ENCODE results near the gene TMOD1. TPM values are rescaled to one million over a fixed set of nuclear protein-coding genes. Genes with fewer than 3 reads are reported as not detected.
A peak's percentile ranks its signal among the peaks of the same experiment; 100 is the strongest.
"Not testable (repeated sequence)": the region's sequence is repeated elsewhere in the genome, so short reads cannot be mapped to it uniquely, and the experiment has no call there.

TMOD1 gene
- total RNA-seq (under 1 TPM; 0.86 to 0.94 TPM), total RNA-seq (2.6 to 2.8 reads per million in 2 donors)

DNA sequence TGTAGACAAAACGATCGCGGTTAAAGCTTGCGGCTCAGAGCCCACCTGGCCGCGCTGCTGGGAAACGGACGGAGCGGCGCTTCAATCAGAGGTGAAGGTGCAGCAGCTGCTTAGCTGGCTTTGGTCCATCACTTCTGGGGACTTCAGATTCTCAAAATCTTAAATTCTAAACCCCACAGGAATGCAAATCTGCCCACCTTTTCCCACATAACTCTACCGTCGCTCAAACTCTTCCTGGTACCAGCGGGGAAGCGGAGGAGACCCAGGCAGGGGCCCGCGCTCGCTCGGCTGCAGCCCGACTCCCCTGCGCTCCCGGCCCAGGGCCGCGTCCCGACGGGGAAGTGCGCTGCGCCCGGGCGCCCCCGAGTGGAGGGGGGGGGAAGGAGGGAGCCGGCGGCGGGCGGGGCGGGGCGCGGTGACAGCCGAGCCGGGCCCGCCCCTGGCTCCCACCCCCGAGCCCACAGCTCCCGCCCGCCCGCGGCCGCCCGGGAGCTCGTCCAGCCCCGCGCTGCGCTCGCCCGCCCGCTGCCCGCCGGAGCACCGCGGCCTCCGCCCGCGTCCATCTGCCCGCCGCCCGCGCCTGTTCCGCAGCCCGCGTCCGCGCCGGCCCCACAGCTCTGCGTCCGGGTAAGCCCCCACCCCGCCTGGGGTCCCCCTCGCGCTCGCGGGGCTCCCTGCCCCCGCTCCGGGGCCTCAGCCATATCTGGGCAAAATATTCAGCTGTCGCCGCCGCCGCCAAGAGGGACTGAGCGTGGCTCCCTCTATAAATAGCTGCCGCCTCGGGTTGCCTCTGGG, at the start of gene TMOD1:
Gene TMOD1, plus strand, starts transcription at position 490 of the 795 bp plus-strand sequence. CDS start 22,523 bp downstream, outside the sequence.
- Mint-ChIP-seq H3K27me3 (peaks cover 15% of the 10 kb centered on the region), H3K4me1 (peaks cover 12% of the 10 kb centered on the region), H3K27ac (peak within 1 kb of the TSS; percentile 24), H3K36me3 (ENCODE audit: low read depth) (peaks cover 11% of the 10 kb centered on the region), H3K4me3 (peak within 1 kb of the TSS; percentile 81)
- DNase-seq: peak; percentile 13 to 37 (median 21)
- peak; percentile 77 for ATAC-seq
- H3K9me3 ChIP-seq (ENCODE audit: control insufficient read depth, low read length, poor library complexity, severe bottlenecking): no peaks in the 10 kb centered on the region

DNA sequence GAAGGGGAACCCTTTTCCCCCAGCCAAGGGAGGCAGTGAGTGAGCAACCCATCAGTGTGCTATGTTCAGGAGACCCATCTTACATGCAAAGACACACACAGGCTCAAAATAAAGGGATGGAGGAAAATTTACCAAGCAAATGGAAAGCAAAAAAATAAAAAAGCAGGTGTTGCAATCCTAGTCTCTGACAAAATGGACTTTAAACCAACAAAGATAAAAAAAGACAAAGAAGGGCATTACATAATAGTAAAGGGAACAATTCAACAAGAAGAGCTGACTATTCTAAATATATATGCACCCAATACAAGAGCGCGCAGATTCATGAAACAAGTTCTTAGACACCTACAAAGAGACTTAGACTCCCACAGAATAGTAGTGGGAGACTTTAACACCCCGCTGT, 47.9 kb upstream of the TMOD1 start:
- H3K27ac Mint-ChIP-seq; H3K4me1 Mint-ChIP-seq; DNase-seq; H3K27me3 Mint-ChIP-seq; H3K4me3 Mint-ChIP-seq; ATAC-seq; H3K9me3 ChIP-seq (ENCODE audit: control insufficient read depth, low read length, poor library complexity, severe bottlenecking); H3K36me3 Mint-ChIP-seq (ENCODE audit: low read depth): not testable (repeated sequence)

DNA sequence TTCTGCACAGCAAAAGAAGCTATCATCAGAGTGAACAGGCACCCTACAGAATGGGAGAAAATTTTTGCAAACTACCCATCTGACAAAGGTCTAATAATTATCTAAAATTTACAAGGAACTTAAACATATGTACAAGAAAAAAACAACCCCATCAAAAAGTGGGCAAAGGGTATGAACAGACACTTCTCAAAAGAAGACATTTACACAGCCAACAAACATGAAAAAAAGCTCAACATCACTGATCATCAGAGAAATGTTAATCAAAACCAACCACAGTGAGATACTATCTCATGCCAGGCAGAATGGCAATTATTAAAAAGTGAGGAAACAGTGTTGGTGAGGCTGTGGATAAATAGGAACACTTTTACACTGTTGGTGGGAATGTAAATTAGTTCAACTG, 44.6 kb upstream of the TMOD1 start:
- H3K4me1 Mint-ChIP-seq; H3K36me3 Mint-ChIP-seq (ENCODE audit: low read depth); H3K27ac Mint-ChIP-seq; H3K4me3 Mint-ChIP-seq; H3K9me3 ChIP-seq (ENCODE audit: control insufficient read depth, low read length, poor library complexity, severe bottlenecking); H3K27me3 Mint-ChIP-seq; ATAC-seq; DNase-seq: not testable (repeated sequence)

DNA sequence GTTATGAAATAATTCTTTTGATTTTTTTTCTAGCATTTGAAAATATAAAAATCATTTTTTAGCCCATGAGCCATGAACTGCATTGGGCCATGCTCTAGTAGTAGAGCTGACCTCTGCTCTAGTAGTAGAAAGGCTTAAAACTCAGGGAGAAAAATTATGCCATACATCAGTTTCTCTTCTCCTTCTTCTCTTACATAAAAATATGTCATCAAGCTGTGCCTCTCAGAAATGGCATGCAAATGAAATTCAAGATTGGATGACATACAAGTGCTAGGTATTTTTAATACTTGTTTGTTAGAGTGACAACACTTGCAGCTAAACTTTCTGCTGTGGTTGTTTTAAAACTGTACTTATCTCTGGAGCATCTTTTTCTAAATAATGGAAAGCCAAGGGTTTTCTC, 42.1 kb upstream of the TMOD1 start:
- DNase-seq (no peak), ATAC-seq (no peak)
- Mint-ChIP-seq H3K36me3 (ENCODE audit: low read depth) (peaks cover 5% of the 10 kb centered on the region), H3K4me1 (no peaks in the 10 kb centered on the region), H3K4me3 (no peak overlapping the region), H3K27ac (no peak overlapping the region), H3K27me3 (no peaks in the 10 kb centered on the region)
- H3K9me3 ChIP-seq (ENCODE audit: control insufficient read depth, low read length, poor library complexity, severe bottlenecking): no peaks in the 10 kb centered on the region

DNA sequence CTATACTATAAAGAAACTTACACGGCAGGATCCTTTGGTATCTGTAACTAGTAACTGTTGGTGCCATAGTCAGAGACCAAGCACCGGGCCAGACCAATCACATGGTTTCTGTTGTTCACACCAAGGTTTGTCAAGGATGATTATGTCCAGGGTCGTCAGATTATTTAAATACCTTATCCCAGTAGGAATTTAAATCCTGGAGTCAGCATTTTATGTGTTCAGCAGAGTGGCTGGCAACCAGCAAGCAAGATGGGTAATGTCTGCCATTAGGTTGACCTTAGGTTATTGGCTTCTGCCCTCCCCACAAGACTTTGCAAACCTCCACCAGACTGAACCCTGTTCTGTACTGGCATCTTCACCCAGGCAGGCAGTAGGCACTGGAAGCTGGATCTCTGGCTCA, 39.3 kb upstream of the TMOD1 start:
- Mint-ChIP-seq H3K4me3 (no peak overlapping the region), H3K27me3 (no peaks in the 10 kb centered on the region), H3K27ac (no peak overlapping the region), H3K4me1 (peaks cover 4% of the 10 kb centered on the region), H3K36me3 (ENCODE audit: low read depth) (peaks cover 9% of the 10 kb centered on the region)
- no peaks in the 10 kb centered on the region for H3K9me3 ChIP-seq (ENCODE audit: control insufficient read depth, low read length, poor library complexity, severe bottlenecking)
- no peak for ATAC-seq
- DNase-seq: no peak

DNA sequence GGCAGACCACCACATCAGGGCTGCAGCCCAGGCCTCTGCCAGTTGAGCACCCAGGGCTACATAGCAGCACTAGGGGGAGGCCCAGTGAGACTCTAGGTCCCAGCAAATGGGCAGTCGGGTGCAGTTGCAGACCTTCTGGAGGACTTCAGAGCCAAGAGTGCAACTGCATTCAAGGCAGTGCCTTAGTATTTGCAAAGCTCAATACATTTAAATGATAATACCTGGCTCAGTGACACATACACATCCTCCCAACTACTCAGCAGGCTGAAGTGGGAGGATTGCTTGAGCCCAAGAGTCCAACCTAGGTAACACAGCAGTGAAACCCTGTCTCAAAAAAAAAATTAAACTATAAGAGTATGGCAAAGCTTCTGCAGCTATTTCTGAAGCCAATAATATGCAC, 38.6 kb upstream of the TMOD1 start:
- Mint-ChIP-seq H3K4me1 (peaks cover 8% of the 10 kb centered on the region), H3K27me3 (no peaks in the 10 kb centered on the region), H3K27ac (no peak overlapping the region), H3K36me3 (ENCODE audit: low read depth) (peaks cover 15% of the 10 kb centered on the region), H3K4me3 (no peak overlapping the region)
- no peaks in the 10 kb centered on the region for H3K9me3 ChIP-seq (ENCODE audit: control insufficient read depth, low read length, poor library complexity, severe bottlenecking)
- no peak for ATAC-seq
- no peak for DNase-seq

DNA sequence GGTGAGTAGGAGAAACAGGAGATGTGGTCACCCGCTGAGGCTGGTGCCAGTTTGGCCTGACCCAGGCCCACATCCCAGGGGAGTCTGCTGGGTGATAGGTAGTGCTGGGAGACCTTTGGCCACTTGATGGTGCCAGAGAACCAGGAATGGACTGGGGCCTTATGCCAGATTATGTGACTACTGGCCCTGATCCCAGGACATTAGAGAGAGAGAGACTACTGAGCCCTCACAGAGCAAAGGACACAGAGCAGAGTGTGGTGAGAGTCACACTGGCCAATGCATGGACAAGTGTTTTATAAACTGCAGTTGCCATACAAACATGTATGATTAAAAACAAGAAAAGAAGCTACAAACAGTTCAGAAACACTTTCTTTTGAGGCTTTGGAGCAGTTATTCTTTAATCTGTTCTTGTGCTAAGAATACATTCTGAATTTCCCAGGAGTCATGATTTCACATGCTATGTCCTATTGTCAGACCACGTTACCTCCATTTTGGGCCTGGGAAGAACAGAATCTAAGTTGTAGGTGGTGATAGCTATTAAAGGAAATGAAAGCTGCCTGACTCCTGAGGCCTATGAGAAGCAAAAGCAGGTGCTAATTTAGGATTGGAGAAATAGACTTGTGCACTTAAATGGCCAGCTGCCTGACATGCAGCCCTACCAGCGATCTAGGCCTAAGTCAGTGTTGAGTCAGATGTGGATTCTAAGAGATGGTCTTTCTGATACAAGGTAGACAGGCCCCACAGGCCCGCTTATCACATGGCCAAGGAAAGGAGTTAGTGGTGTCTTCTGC, 32.6 kb upstream of the TMOD1 start:
- H3K9me3 ChIP-seq (ENCODE audit: control insufficient read depth, low read length, poor library complexity, severe bottlenecking): no peaks in the 10 kb centered on the region
- ATAC-seq (peak; percentile 33), DNase-seq (no peak)
- Mint-ChIP-seq H3K4me3 (no peak overlapping the region), H3K27me3 (no peaks in the 10 kb centered on the region), H3K4me1 (peaks cover 13% of the 10 kb centered on the region), H3K36me3 (ENCODE audit: low read depth) (peaks cover 19% of the 10 kb centered on the region), H3K27ac (peak overlapping the region; percentile 81)

DNA sequence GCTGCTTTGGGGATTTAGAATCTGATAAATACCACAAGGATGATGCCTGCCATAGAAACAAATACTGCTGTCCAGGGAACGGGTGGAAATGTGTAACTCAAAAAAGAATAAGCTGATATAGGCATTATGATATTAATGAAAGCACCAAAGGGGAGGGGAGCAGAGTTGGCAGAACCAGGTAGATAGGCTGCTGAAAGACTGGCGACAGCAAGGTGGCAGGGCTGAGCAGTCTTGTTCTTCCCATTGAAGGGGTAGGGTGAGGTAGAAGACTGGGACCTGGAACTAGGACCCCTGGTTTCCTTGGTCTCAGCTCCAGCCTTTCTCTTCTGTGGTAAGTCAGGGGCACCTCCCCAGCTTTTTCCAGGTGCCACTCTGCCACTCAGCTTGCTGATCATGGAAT, 31.4 kb upstream of the TMOD1 start:
- H3K36me3 Mint-ChIP-seq (ENCODE audit: low read depth): peaks cover 18% of the 10 kb centered on the region

DNA sequence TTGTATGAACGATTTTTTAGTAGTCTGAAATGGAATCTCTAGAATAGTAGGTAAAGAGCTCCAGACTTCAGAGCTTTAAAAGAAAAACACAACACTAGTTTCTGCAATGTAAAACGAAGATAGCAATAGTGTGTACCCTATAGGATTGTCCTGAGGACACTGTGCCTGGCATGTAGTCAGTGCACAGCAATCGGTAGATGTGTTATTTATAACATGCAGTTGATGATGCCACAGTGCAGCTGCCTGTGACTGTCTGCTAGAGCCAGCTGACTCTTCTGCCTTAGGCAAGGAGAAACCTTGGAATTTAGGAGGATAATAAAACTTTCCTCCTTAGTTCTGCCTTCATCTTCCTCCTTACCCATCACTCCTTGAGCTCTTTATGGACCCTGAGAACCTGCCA, 27.7 kb upstream of the TMOD1 start:
- H3K27ac Mint-ChIP-seq: no peak overlapping the region
- H3K27me3 Mint-ChIP-seq: no peaks in the 10 kb centered on the region
- H3K4me1 Mint-ChIP-seq: no peaks in the 10 kb centered on the region
- H3K36me3 Mint-ChIP-seq (ENCODE audit: low read depth): peaks cover 9% of the 10 kb centered on the region
- DNase-seq (no peak), ATAC-seq (no peak)
- H3K4me3 Mint-ChIP-seq: no peak overlapping the region
- no peaks in the 10 kb centered on the region for H3K9me3 ChIP-seq (ENCODE audit: control insufficient read depth, low read length, poor library complexity, severe bottlenecking)

More for the DNA sequence above, 31.4 kb upstream of the TMOD1 start:
- Mint-ChIP-seq H3K4me1 (peaks cover 13% of the 10 kb centered on the region), H3K27me3 (no peaks in the 10 kb centered on the region), H3K4me3 (no peak overlapping the region), H3K27ac (peak overlapping the region; percentile 9)
- DNase-seq (no peak), ATAC-seq (no peak)
- H3K9me3 ChIP-seq (ENCODE audit: control insufficient read depth, low read length, poor library complexity, severe bottlenecking): no peaks in the 10 kb centered on the region

DNA sequence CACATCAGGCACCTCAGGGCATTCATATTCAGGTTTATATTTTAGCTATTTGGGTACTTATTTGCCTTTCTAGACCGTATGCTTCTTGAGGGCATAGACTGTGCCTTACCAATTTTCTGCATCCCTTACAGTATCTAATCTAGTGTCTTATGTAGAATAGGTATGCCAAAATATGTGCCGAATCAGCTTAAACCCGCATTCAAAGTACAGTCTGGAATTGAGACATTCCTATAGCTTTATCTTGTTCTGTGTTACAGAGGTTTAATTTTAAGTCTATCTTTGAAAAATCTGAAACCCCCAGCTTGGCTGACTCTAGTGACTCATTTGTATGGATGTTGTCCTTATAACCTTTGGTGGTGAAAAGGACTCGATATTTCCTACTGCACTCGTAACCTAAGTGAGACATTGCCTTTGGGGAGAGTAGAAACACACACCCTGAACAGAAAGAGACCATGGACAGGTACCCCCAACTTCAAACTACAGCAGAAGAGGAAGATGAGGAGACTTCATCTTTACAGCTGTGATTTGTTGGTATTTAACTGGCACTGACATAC, 27.0 kb upstream of the TMOD1 start:
- DNase-seq (no peak), ATAC-seq (no peak)
- Mint-ChIP-seq H3K4me1 (no peaks in the 10 kb centered on the region), H3K27ac (peak overlapping the region; percentile 14), H3K27me3 (no peaks in the 10 kb centered on the region), H3K4me3 (no peak overlapping the region), H3K36me3 (ENCODE audit: low read depth) (peaks cover 9% of the 10 kb centered on the region)
- H3K9me3 ChIP-seq (ENCODE audit: control insufficient read depth, low read length, poor library complexity, severe bottlenecking): no peaks in the 10 kb centered on the region

DNA sequence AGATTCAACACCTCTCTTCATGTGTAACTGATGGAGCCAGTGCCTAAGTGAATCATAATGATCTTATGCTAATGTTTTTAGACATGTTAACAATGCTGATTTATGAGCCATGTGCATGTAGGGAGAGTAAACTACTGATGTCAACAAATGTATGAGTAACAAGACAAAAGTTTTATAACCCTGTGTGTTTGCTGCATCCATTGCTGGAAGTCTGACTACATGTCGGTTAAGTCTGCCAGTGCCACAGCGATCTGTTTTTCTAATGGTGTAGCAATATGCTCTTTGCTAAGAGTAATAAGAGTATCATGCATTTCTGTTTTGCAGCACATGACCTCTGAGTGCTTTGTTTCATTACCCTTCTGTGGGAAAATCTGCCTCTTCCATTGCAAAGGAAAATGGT, 26.4 kb upstream of the TMOD1 start:
- no peak for ATAC-seq
- Mint-ChIP-seq H3K4me3 (no peak overlapping the region), H3K4me1 (no peaks in the 10 kb centered on the region), H3K27me3 (no peaks in the 10 kb centered on the region), H3K36me3 (ENCODE audit: low read depth) (peaks cover 8% of the 10 kb centered on the region), H3K27ac (no peak overlapping the region)
- H3K9me3 ChIP-seq (ENCODE audit: control insufficient read depth, low read length, poor library complexity, severe bottlenecking): no peaks in the 10 kb centered on the region
- no peak for DNase-seq

DNA sequence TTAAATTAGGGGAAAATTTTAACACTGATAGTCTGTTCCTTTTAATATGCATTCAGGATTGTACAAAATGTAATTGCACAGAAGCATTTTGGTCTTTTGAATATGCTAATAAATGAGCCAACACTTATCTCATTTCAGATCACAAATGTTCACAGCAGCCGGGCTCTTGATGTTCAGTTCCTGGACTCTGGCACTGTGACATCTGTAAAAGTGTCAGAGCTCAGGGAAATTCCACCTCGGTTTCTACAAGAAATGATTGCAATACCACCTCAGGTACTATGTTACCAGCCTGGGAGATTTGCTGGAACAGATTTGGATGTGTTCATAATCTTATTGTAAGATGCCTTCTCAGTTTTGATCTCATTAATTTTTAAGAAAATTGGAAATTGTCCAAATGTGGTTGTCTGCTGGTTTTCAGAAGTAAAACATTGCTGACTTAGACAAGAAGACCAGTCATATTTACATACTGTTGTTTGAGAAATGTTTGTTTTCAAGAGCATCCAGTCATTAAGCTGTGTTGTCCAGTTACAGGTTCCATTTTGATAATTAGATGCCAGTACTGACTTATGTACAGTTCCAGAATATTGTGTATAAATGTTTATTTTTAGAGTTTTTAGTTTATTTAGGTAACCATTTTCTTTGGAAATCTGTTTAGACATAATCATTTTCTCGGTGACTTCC, 23.0 kb upstream of the TMOD1 start:
- ATAC-seq (no peak), DNase-seq (no peak)
- Mint-ChIP-seq H3K27me3 (no peaks in the 10 kb centered on the region), H3K4me3 (no peak overlapping the region), H3K36me3 (ENCODE audit: low read depth) (peaks cover 10% of the 10 kb centered on the region), H3K4me1 (no peaks in the 10 kb centered on the region), H3K27ac (no peak overlapping the region)
- no peaks in the 10 kb centered on the region for H3K9me3 ChIP-seq (ENCODE audit: control insufficient read depth, low read length, poor library complexity, severe bottlenecking)
